HEK293 (cell line): ENCODE measurements around the gene TERC.

Experiments used
- FEZF1 ChIP-seq: fragments of 450-650 bp; formaldehyde crosslinking; IDR thresholded peaks from 2 replicates; pipeline ENCODE4 v1.5.1; 2016; ENCODE audit warnings: missing biosample characterization, missing genetic modification characterization
- INSM2 ChIP-seq: fragments of 450-650 bp; formaldehyde crosslinking; IDR thresholded peaks from 2 replicates; pipeline ENCODE4 v1.5.1; 2016; ENCODE audit warnings: missing biosample characterization, missing genetic modification characterization
- KLF8 ChIP-seq: fragments of 450-650 bp; formaldehyde crosslinking; IDR thresholded peaks from 2 replicates; pipeline ENCODE4 v1.5.1; 2016; ENCODE audit warnings: missing biosample characterization, missing genetic modification characterization
- OVOL3 ChIP-seq: fragments of 450-650 bp; formaldehyde crosslinking; IDR thresholded peaks from 2 replicates; pipeline ENCODE4 v1.5.1; 2016; ENCODE audit warnings: missing biosample characterization, missing genetic modification characterization
- REST ChIP-seq: fragments of 450-650 bp; formaldehyde crosslinking; IDR thresholded peaks from 2 replicates; pipeline ENCODE4 v1.5.1; 2016; ENCODE audit warnings: missing biosample characterization, missing genetic modification characterization
- SP3 ChIP-seq: fragments of 450-650 bp; formaldehyde crosslinking; IDR thresholded peaks from 2 replicates; pipeline ENCODE4 v1.5.1; 2016; ENCODE audit warnings: missing biosample characterization, missing genetic modification characterization
- ZBTB10 ChIP-seq: fragments of 450-650 bp; formaldehyde crosslinking; IDR thresholded peaks from 2 replicates; pipeline ENCODE4 v1.5.1; 2016; ENCODE audit warnings: missing biosample characterization, missing genetic modification characterization
- ZBTB17 ChIP-seq: fragments of 450-650 bp; formaldehyde crosslinking; IDR thresholded peaks from 2 replicates; pipeline ENCODE4 v1.5.1; 2016; ENCODE audit warnings: missing biosample characterization, missing genetic modification characterization
- ZBTB26 ChIP-seq: fragments of 450-650 bp; formaldehyde crosslinking; optimal IDR thresholded peaks from 2 replicates; pipeline ENCODE3; 2016; ENCODE audit warnings: missing biosample characterization, mild to moderate bottlenecking, missing genetic modification characterization
- ZBTB7A ChIP-seq: fragments of 450-650 bp; formaldehyde crosslinking; IDR thresholded peaks from 2 replicates; pipeline ENCODE4 v1.5.1; 2016; ENCODE audit warnings: low read depth, missing biosample characterization, missing genetic modification characterization
- ZNF138 ChIP-seq: fragments of 450-650 bp; formaldehyde crosslinking; IDR thresholded peaks from 2 replicates; pipeline ENCODE4 v1.5.1; 2016; ENCODE audit warnings: missing biosample characterization, missing genetic modification characterization, borderline replicate concordance
- ZNF280C ChIP-seq: fragments of 450-650 bp; formaldehyde crosslinking; IDR thresholded peaks from 2 replicates; pipeline ENCODE4 v1.5.1; 2016; ENCODE audit warnings: missing biosample characterization, missing genetic modification characterization
- ZNF394 ChIP-seq: fragments of 450-650 bp; formaldehyde crosslinking; IDR thresholded peaks from 2 replicates; pipeline ENCODE4 v1.5.1; 2016; ENCODE audit warnings: missing biosample characterization, missing genetic modification characterization, mild to moderate bottlenecking, moderate library complexity, borderline replicate concordance
- ZNF416 ChIP-seq: fragments of 450-650 bp; formaldehyde crosslinking; IDR thresholded peaks from 2 replicates; pipeline ENCODE4 v1.5.1; 2016; ENCODE audit warnings: missing biosample characterization, missing genetic modification characterization
- ZNF501 ChIP-seq: fragments of 450-650 bp; formaldehyde crosslinking; IDR thresholded peaks from 2 replicates; pipeline ENCODE4 v1.5.1; 2016; ENCODE audit warnings: missing biosample characterization, missing genetic modification characterization
- ZNF561 ChIP-seq: fragments of 450-650 bp; IDR thresholded peaks from 2 replicates; pipeline ENCODE4 v1.5.1; 2018; ENCODE audit warnings: missing biosample characterization, missing genetic modification characterization, borderline replicate concordance
- ZNF626 ChIP-seq: fragments of 450-650 bp; sonication (Bioruptor Pico); formaldehyde crosslinking; IDR thresholded peaks from 2 replicates; pipeline ENCODE4 v1.5.1; 2018; ENCODE audit warnings: missing biosample characterization, missing genetic modification characterization, inconsistent platforms
- ZNF660 ChIP-seq: fragments of 450-650 bp; IDR thresholded peaks from 2 replicates; pipeline ENCODE4 v1.5.1; 2018; ENCODE audit warnings: missing biosample characterization, mild to moderate bottlenecking, missing genetic modification characterization
- ZNF701 ChIP-seq: fragments of 450-650 bp; formaldehyde crosslinking; IDR thresholded peaks from 2 replicates; pipeline ENCODE4 v1.5.1; 2016; ENCODE audit warnings: missing biosample characterization, missing genetic modification characterization
- TF ChIP-seq, protein P1 (sequence below): fragments of 450-650 bp; formaldehyde crosslinking; IDR thresholded peaks from 2 replicates; pipeline ENCODE4 v1.5.1; 2016; ENCODE audit warnings: missing biosample characterization, missing genetic modification characterization
- TF ChIP-seq, protein P2 (sequence below): fragments of 450-650 bp; formaldehyde crosslinking; IDR thresholded peaks from 2 replicates; pipeline ENCODE4 v1.5.0; 2017; ENCODE audit warnings: missing biosample characterization, missing genetic modification characterization, borderline replicate concordance
- TF ChIP-seq, protein P3 (sequence below): fragments of 450-650 bp; formaldehyde crosslinking; IDR thresholded peaks from 2 replicates; pipeline ENCODE4 v1.5.1; 2016; ENCODE audit warnings: missing biosample characterization, missing genetic modification characterization

Gene TERC

DNA sequence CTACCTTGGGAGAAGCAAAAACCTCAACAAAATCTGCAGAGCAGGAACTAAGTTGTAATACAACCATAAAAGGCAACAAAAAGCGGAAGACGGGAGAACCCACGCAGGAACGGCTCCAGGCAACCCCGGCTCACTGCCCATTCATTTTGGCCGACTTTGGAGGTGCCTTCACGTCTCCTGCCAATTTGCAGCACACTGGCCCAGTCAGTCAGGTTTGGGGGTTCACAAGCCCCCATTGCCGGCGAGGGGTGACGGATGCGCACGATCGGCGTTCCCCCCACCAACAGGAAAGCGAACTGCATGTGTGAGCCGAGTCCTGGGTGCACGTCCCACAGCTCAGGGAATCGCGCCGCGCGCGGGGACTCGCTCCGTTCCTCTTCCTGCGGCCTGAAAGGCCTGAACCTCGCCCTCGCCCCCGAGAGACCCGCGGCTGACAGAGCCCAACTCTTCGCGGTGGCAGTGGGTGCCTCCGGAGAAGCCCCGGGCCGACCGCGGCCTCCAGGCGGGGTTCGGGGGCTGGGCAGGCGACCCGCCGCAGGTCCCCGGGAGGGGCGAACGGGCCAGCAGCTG lies 463 bp downstream of the TERC start (continued):
- TF ChIP-seq REST (tag by site-specific recombination) (peak; percentile 20; the same call in 1 of the 2 replicates), ZNF138 (tag by site-specific recombination) (no peak), ZBTB7A (tag by site-specific recombination) (peak; percentile 73; the same call in 1 of the 2 replicates), SP3 (tag by site-specific recombination) (no peak), ZNF701 (tag by site-specific recombination) (no peak), ZNF501 (tag by site-specific recombination) (peak; percentile 76), INSM2 (tag by site-specific recombination) (0 out of 2 replicates have a peak, but pooled peaks have one; percentile 10), ZNF660 (tag by site-specific recombination) (peak; percentile 20; the same call in 1 of the 2 replicates), ZNF416 (tag by site-specific recombination) (no peak), OVOL3 (tag by site-specific recombination) (no peak), ZBTB10 (tag by site-specific recombination) (peak; percentile 89), ZNF626 (no peak), ZNF394 (tag by site-specific recombination) (no peak), ZBTB17 (peak; percentile 83), ZNF561 (tag by site-specific recombination) (no peak; the same call in 1 of the 2 replicates), ZBTB26 (tag by site-specific recombination) (peak; percentile 77), FEZF1 (tag by site-specific recombination) (no peak), ZNF280C (tag by site-specific recombination) (no peak), KLF8 (tag by site-specific recombination) (no peak)
- TF ChIP-seq, protein P1, sequence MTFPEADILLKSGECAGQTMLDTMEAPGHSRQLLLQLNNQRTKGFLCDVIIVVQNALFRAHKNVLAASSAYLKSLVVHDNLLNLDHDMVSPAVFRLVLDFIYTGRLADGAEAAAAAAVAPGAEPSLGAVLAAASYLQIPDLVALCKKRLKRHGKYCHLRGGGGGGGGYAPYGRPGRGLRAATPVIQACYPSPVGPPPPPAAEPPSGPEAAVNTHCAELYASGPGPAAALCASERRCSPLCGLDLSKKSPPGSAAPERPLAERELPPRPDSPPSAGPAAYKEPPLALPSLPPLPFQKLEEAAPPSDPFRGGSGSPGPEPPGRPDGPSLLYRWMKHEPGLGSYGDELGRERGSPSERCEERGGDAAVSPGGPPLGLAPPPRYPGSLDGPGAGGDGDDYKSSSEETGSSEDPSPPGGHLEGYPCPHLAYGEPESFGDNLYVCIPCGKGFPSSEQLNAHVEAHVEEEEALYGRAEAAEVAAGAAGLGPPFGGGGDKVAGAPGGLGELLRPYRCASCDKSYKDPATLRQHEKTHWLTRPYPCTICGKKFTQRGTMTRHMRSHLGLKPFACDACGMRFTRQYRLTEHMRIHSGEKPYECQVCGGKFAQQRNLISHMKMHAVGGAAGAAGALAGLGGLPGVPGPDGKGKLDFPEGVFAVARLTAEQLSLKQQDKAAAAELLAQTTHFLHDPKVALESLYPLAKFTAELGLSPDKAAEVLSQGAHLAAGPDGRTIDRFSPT (tag by site-specific recombination): no peak
- TF ChIP-seq, protein P2, sequence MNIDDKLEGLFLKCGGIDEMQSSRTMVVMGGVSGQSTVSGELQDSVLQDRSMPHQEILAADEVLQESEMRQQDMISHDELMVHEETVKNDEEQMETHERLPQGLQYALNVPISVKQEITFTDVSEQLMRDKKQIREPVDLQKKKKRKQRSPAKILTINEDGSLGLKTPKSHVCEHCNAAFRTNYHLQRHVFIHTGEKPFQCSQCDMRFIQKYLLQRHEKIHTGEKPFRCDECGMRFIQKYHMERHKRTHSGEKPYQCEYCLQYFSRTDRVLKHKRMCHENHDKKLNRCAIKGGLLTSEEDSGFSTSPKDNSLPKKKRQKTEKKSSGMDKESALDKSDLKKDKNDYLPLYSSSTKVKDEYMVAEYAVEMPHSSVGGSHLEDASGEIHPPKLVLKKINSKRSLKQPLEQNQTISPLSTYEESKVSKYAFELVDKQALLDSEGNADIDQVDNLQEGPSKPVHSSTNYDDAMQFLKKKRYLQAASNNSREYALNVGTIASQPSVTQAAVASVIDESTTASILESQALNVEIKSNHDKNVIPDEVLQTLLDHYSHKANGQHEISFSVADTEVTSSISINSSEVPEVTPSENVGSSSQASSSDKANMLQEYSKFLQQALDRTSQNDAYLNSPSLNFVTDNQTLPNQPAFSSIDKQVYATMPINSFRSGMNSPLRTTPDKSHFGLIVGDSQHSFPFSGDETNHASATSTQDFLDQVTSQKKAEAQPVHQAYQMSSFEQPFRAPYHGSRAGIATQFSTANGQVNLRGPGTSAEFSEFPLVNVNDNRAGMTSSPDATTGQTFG (tag by site-specific recombination): no peak
- TF ChIP-seq, protein P3, sequence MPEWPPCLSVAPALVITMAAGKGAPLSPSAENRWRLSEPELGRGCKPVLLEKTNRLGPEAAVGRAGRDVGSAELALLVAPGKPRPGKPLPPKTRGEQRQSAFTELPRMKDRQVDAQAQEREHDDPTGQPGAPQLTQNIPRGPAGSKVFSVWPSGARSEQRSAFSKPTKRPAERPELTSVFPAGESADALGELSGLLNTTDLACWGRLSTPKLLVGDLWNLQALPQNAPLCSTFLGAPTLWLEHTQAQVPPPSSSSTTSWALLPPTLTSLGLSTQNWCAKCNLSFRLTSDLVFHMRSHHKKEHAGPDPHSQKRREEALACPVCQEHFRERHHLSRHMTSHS: no peak
